ENCODE results near the gene IMP4. TPM values are rescaled to one million over a fixed set of nuclear protein-coding genes. Genes with fewer than 3 reads are reported as not detected.

Gene IMP4
- total RNA-seq, 1 experiment from 2014 or later = 101 TPM

DNA sequence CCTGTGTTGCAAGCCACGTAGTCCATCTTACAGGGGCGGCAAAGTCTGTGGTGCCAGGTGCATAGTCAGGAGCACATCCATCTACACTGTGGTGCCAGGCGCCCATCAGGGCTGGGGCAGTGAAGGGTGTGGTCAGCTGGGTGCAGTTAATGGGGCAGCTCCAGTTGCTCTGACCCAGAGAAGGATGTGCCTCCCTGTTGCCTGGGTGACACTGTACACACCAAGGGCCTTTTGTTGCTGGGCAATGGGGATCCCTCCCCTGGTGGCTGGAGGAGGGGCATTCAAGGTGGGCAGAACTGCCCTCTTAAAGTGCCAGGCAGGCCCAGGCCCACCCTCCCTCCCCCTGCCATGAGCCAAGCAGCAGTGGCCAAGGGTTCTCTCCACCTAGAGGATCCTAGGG lies 28.3 kb upstream of the IMP4 start:
- H2BK12ac ChIP-seq (ENCODE audit: insufficient read length, low read depth, low read length) = no peak overlapping the region
- H3K4me1 ChIP-seq (ENCODE audit: insufficient read depth, low read length) = no peaks in the 10 kb centered on the region
- H3K79me1 ChIP-seq (ENCODE audit: insufficient read depth, low read depth, low read length, poor library complexity, severe bottlenecking) = no peaks in the 10 kb centered on the region
- H3K23me2 ChIP-seq (ENCODE audit: insufficient read length, low read depth, low read length, poor library complexity, severe bottlenecking) = no peaks in the 10 kb centered on the region
- H2AFZ ChIP-seq (ENCODE audit: low read length) = no peak overlapping the region
- no peaks in the 10 kb centered on the region for H3K9me3 ChIP-seq (ENCODE audit: control insufficient read depth, low read depth, low read length)
- Mint-ChIP-seq H3K27me3 (ENCODE audit: low read depth) (peaks cover 6% of the 10 kb centered on the region), H3K36me3 (ENCODE audit: insufficient read depth in 1 of 3, low read depth in 3 of 3) (no peaks in the 10 kb centered on the region), H3K9me3 (no peaks in the 10 kb centered on the region), H3K4me3 (no peak overlapping the region), H3K4me1 (no peaks in the 10 kb centered on the region), H3K27ac (no peak overlapping the region)
- H3K27me3 ChIP-seq (ENCODE audit: insufficient read depth, low read length) = no peaks in the 10 kb centered on the region
- H4K91ac ChIP-seq (ENCODE audit: insufficient read length, low read depth, low read length) = no peak overlapping the region
- WGBS (ENCODE audit: extremely low coverage, insufficient read length, low lambda C conversion rate) = no CpG with 5 or more reads among the region's 3 CpGs
- H3K23ac ChIP-seq (ENCODE audit: insufficient read length, low read depth, low read length) = no peak overlapping the region
- H3K4ac ChIP-seq (ENCODE audit: low read depth, low read length) = no peak overlapping the region
- no peak for DNase-seq
- no peak overlapping the region for H3K14ac ChIP-seq (ENCODE audit: insufficient read depth, low read length)
- H4K8ac ChIP-seq (replicated peaks; ENCODE audit: insufficient read length, low read depth, low read length) = no peak overlapping the region
- no peak overlapping the region for H3K18ac ChIP-seq (ENCODE audit: insufficient read length, low read depth, low read length)
- TF ChIP-seq, protein P1, sequence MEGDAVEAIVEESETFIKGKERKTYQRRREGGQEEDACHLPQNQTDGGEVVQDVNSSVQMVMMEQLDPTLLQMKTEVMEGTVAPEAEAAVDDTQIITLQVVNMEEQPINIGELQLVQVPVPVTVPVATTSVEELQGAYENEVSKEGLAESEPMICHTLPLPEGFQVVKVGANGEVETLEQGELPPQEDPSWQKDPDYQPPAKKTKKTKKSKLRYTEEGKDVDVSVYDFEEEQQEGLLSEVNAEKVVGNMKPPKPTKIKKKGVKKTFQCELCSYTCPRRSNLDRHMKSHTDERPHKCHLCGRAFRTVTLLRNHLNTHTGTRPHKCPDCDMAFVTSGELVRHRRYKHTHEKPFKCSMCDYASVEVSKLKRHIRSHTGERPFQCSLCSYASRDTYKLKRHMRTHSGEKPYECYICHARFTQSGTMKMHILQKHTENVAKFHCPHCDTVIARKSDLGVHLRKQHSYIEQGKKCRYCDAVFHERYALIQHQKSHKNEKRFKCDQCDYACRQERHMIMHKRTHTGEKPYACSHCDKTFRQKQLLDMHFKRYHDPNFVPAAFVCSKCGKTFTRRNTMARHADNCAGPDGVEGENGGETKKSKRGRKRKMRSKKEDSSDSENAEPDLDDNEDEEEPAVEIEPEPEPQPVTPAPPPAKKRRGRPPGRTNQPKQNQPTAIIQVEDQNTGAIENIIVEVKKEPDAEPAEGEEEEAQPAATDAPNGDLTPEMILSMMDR (conservative IDR thresholded peaks at IDR 0.05) = no peak
- no peak overlapping the region for H4K5ac ChIP-seq (ENCODE audit: insufficient read length, low read depth, low read length)
- H4K20me1 ChIP-seq (ENCODE audit: control insufficient read depth, insufficient read depth, insufficient read length) = no peaks in the 10 kb centered on the region
- H2BK15ac ChIP-seq (ENCODE audit: low read depth, low read length) = no peak overlapping the region
- no peak overlapping the region for H3K27ac ChIP-seq (ENCODE audit: insufficient read length, low read depth, low read length)
- H3K9ac ChIP-seq (ENCODE audit: extremely low read depth, insufficient read length, low read length) = no peak overlapping the region
- no peak overlapping the region for H2BK5ac ChIP-seq (ENCODE audit: insufficient read length, low read length)
- H3T11ph ChIP-seq (ENCODE audit: low read length) = no peak overlapping the region
- H3K4me2 ChIP-seq (ENCODE audit: insufficient read depth, insufficient read length, low read length) = no peak overlapping the region
- no peak overlapping the region for H2AK5ac ChIP-seq (ENCODE audit: insufficient read length, low read length)
- H3K56ac ChIP-seq (ENCODE audit: insufficient read length, low read depth, low read length) = no peak overlapping the region
- no peaks in the 10 kb centered on the region for H3K79me2 ChIP-seq (ENCODE audit: insufficient read depth, low read length)
- no peak overlapping the region for H2BK120ac ChIP-seq (ENCODE audit: low read depth, low read length, poor library complexity, severe bottlenecking)
- no peak overlapping the region for H2BK20ac ChIP-seq (ENCODE audit: low read depth, low read length, poor library complexity, severe bottlenecking)

All from H9 (cell line).